Subcutaneous abdominal adipose tissue (tissue), 5 donors: ENCODE measurements around the gene KLF16.
A peak's percentile ranks its signal among the peaks of the same experiment; 100 is the strongest.
"Not testable (repeated sequence)": the region's sequence is repeated elsewhere in the genome, so short reads cannot be mapped to it uniquely, and the experiment has no call there.

Source experiments
- H3K27ac ChIP-seq: one replicate; pipeline ENCODE4 v1.7.0; 2013; ENCODE audit warnings: low read depth, mild to moderate bottlenecking, inconsistent platforms, low read length, moderate library complexity
- H3K27me3 ChIP-seq, 5 donors: one replicate each; pipeline ENCODE4 v1.7.0; 2013; ENCODE audit warnings: low read length in 5 of 5, inconsistent platforms in 1 of 5; ENCODE audit not compliant: control insufficient read depth in 5 of 5, insufficient read depth in 4 of 5
- H3K36me3 ChIP-seq, 5 donors: one replicate each; pipeline ENCODE4 v1.7.0; 2013; ENCODE audit warnings: low read length in 5 of 5; ENCODE audit not compliant: control insufficient read depth in 5 of 5, insufficient read depth in 5 of 5
- H3K4me1 ChIP-seq, 5 donors: one replicate each; pipeline ENCODE4 v1.7.0; 2013; ENCODE audit warnings: low read length in 5 of 5, mild to moderate bottlenecking in 3 of 5, moderate library complexity in 1 of 5; ENCODE audit not compliant: control insufficient read depth in 5 of 5, insufficient read depth in 5 of 5
- H3K4me3 ChIP-seq, 5 donors: one replicate each; pipeline ENCODE4 v1.7.0; 2013; ENCODE audit warnings: low read length in 5 of 5, low read depth in 1 of 5
- H3K9ac ChIP-seq, 5 donors: one replicate each; pipeline ENCODE4 v1.7.0; 2013; ENCODE audit warnings: low read length in 5 of 5, mild to moderate bottlenecking in 4 of 5, moderate library complexity in 3 of 5
- H3K9me3 ChIP-seq, 5 donors: one replicate each; pipeline ENCODE4 v1.7.0; 2013; ENCODE audit warnings: low read length in 5 of 5; ENCODE audit not compliant: control insufficient read depth in 5 of 5
- donor health status: healthy.
- donor health status: healthy.
- donor health status: healthy.
- donor health status: healthy.
- donor health status: healthy.

Gene KLF16

GRCh38 chr19:1885398-1886119 lies 22.2 kb upstream of the KLF16 start, which contains the start of gene ABHD17A:
TSS of gene ABHD17A (minus strand) at chr19:1885496. CDS start at chr19:1881566, 3,930 bp downstream.
- peak within 1 kb of the TSS; percentile 52 for H3K27ac ChIP-seq
- peaks cover 23 to 48% (median 44%) of the 10 kb centered on the region in 5 donors for H3K4me1 ChIP-seq
- peak within 1 kb of the TSS; percentile 81 to 94 (median 91) for H3K4me3 ChIP-seq

GRCh38 chr19:1884719-1885334 lies 21.4 kb upstream of the KLF16 start:
- Histone ChIP-seq H3K4me3 (peak overlapping the region; percentile 81 to 94 (median 91)), H3K4me1 (peaks cover 23 to 54% (median 50%) of the 10 kb centered on the region in 5 donors), H3K27ac (peak overlapping the region; percentile 52), H3K9me3 (no peaks in the 10 kb centered on the region), H3K27me3 (no peaks in the 10 kb centered on the region), H3K36me3 (peaks cover 0 to 12% (median 4%) of the 10 kb centered on the region in 5 donors), H3K9ac (peak overlapping the region; percentile 82 to 95 (median 87))

More at GRCh38 chr19:1885398-1886119, 22.2 kb upstream of the KLF16 start, which contains the start of gene ABHD17A:
- H3K9ac ChIP-seq = peak within 1 kb of the TSS; percentile 82 to 95 (median 87)
- H3K9me3 ChIP-seq, H3K36me3 ChIP-seq, H3K27me3 ChIP-seq: not testable (repeated sequence)

DNA sequence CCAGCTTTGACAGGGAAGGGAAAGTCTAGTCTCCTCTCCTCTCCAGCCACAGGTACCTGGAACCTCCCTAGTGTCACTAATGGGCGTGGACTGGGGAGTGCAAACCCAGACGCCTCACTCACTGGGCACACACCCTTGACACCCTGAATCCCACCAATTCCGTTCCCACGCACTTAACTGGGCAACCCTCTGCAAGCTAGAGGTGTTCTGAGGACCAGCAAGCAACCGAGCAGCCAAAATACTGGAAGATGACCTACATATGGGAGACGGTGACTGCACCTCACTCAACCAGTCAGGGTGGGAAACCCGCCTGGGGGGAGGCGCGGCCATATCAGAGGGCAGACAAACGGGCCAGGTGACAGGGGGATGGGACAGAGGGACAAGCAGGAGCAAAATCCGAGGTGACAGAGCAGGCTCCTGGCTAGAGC lies 20.9 kb upstream of the KLF16 start:
- H3K9me3 ChIP-seq = no peaks in the 10 kb centered on the region
- H3K4me3 ChIP-seq = peak overlapping the region; percentile 81 to 94 (median 91)
- H3K27ac ChIP-seq = peak overlapping the region; percentile 52
- peaks cover 23 to 54% (median 50%) of the 10 kb centered on the region in 5 donors for H3K4me1 ChIP-seq
- H3K27me3 ChIP-seq = no peaks in the 10 kb centered on the region
- H3K36me3 ChIP-seq = peaks cover 0 to 13% (median 4%) of the 10 kb centered on the region in 5 donors
- H3K9ac ChIP-seq = peak overlapping the region; percentile 82 to 95 (median 87)

DNA sequence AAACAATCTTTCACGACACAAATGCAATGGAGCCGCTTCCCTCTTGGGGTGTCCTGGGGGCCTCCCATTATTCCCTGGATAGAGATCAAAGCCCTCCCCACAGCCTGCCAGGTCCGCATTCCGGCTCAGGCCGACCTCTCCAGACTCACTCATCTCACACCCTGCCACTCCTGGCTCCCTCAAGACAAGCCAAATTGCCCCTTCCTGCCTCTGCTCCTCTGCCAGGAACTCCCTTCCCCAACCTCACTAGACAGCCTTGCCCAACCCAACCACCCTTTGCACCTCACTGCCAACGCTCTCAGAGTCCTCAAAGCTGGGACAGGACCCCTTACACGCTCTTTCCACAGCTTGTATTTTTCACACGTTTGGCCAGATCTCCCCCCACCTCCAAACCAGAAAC lies 20.4 kb upstream of the KLF16 start:
- Histone ChIP-seq H3K9me3 (no peaks in the 10 kb centered on the region), H3K4me3 (peak overlapping the region; percentile 81 to 94 (median 91)), H3K36me3 (peaks cover 0 to 14% (median 4%) of the 10 kb centered on the region in 5 donors), H3K4me1 (peaks cover 23 to 54% (median 50%) of the 10 kb centered on the region in 5 donors), H3K27ac (peak overlapping the region; percentile 52), H3K27me3 (no peaks in the 10 kb centered on the region), H3K9ac (peak overlapping the region; percentile 82 to 95 (median 87))

DNA sequence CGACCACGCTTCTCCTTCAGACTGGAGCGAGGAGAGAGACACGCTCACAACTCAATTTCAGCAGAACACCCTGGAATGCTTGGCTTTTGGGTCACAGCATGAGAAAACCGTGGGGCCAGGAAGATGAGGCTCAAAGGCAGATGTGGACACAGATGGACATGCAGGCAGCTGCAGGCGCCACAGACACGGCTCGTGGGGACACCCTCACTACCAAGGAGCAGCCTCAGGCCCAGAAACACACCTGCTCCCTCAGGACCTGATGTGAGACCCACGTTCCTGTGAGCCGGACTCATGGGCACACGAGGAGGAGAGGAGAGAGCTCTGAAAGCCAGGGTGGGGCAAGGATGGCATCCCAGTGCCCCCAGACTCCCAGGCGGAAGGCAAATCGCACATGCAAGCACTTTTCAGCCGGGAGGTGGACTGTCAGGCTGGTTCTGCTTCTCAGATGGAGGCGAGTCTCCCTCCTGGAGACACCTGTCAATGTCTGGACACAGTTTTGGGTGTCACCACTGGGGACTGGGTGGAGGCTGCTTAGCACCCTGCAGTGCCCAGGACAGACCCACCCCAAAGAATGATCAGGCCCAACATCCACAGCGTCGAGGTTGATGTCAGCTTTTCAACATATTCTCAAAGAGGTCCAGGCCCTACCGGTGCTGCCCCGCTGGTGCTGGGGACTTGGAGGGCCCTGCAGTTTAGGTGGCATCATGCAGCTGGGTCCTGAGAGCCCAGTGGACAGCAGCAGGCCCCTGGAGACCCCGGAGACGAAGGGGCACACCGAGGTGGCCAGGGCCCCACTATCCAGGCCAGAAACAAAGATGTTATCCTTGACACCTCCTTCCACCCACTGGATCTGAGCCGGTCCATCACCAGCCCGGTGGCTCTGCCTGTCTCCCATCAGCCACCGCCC lies 19.7 kb upstream of the KLF16 start:
- Histone ChIP-seq H3K9ac (peak overlapping the region; percentile 2 to 95 (median 82)), H3K27ac (peak overlapping the region; percentile 52), H3K4me3 (peak overlapping the region; percentile 81 to 94 (median 91)), H3K4me1 (peaks cover 23 to 54% (median 50%) of the 10 kb centered on the region in 5 donors), H3K27me3 (no peaks in the 10 kb centered on the region), H3K36me3 (peaks cover 0 to 14% (median 4%) of the 10 kb centered on the region in 5 donors), H3K9me3 (no peaks in the 10 kb centered on the region)

GRCh38 chr19:1882089-1882785 lies 18.9 kb upstream of the KLF16 start:
- H3K9ac ChIP-seq = peak overlapping the region in 3 of 5 donors; percentile 44 to 95 (median 87)
- no peaks in the 10 kb centered on the region for H3K9me3 ChIP-seq
- H3K4me1 ChIP-seq = peaks cover 21 to 48% (median 46%) of the 10 kb centered on the region in 5 donors
- H3K4me3 ChIP-seq = peak overlapping the region in 3 of 5 donors; percentile 81 to 94 (median 93)
- peak overlapping the region; percentile 52 for H3K27ac ChIP-seq
- H3K27me3 ChIP-seq = no peaks in the 10 kb centered on the region
- H3K36me3 ChIP-seq = peaks cover 0 to 14% (median 4%) of the 10 kb centered on the region in 5 donors

DNA sequence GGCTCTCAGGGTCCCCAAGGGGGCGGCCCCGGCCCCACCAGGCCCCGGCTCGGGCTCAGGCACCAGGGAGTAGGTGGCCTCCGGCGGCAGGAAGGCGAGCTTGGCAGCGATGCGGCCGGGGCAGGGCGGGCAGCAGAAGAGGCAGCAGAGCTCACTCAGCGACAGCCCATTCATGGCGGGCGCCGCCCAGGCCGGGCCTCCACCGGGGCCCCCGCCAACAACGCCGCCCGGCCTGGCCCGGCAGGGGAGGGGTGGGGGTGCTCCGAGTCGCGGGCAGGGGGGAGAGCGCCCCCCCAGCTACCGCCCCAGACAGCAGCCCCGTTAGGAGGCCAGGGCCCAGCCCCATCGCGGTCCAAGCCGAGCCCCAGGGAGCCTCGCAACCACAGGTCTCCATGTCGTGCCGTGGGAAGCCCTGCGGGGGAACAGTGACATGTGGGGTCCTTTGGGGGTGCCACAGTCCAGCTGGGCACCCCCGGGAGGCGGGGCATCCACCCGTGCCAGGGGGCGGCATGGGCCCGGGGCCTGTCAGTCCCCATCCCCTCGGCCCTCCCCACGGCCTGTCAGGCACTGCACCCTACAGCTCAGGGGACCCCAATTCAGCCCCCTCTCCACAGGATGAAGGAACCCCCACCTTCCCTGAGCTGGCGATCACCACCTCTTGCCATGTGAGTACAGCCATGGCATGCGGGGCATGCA lies 18.2 kb upstream of the KLF16 start:
- peak overlapping the region in 3 of 5 donors; percentile 22 to 93 (median 46) for H3K4me3 ChIP-seq
- not testable (repeated sequence) for H3K9me3 ChIP-seq, H3K27me3 ChIP-seq
- H3K36me3 ChIP-seq = peaks cover 0 to 14% (median 4%) of the 10 kb centered on the region in 5 donors
- H3K4me1 ChIP-seq = peaks cover 20 to 48% (median 46%) of the 10 kb centered on the region in 5 donors
- H3K9ac ChIP-seq = peak overlapping the region in 1 of 5 donors; percentile 87
- peak overlapping the region; percentile 52 for H3K27ac ChIP-seq

GRCh38 chr19:1880611-1881392 lies 17.4 kb upstream of the KLF16 start:
- H3K4me1 ChIP-seq = peaks cover 20 to 54% (median 52%) of the 10 kb centered on the region in 5 donors
- H3K27ac ChIP-seq = no peak overlapping the region
- peak overlapping the region in 1 of 5 donors; percentile 41 for H3K9ac ChIP-seq
- no peaks in the 10 kb centered on the region for H3K9me3 ChIP-seq
- peaks cover 0 to 14% (median 4%) of the 10 kb centered on the region in 5 donors for H3K36me3 ChIP-seq
- H3K4me3 ChIP-seq = peak overlapping the region in 2 of 5 donors; percentile 13 to 42
- no peaks in the 10 kb centered on the region for H3K27me3 ChIP-seq
